Ovary (tissue), 9 donors: ENCODE results near the gene TTC7B. TPM values are rescaled to one million over a fixed set of nuclear protein-coding genes. Genes with fewer than 3 reads are reported as not detected.

Source experiments
- DNase-seq, 5 donors: peaks; one replicate each; pipeline ENCODE4 v3.0.0-alpha.2; 2019 to 2020
- H3K27ac ChIP-seq, 2 donors: fragments of 200-600 bp; one replicate each; pipeline versions ENCODE4 v1.5.1 to v1.8.0; 2019 to 2022
- H3K27me3 ChIP-seq: fragments of 200-600 bp; one replicate; pipeline ENCODE4 v1.8.0; 2022
- H3K36me3 ChIP-seq: fragments of 200-600 bp; sonication (generic); one replicate; pipeline ENCODE4 v1.5.1; 2019
- H3K4me1 ChIP-seq: one replicate; pipeline ENCODE4 v1.8.1; 2013; ENCODE audit warnings: mild to moderate bottlenecking, moderate library complexity; ENCODE audit not compliant: insufficient read depth
- H3K4me3 ChIP-seq: fragments of 200-600 bp; sonication (generic); one replicate; pipeline ENCODE4 v1.5.1; 2017
- H3K9me3 ChIP-seq, 2 donors: fragments of 200-600 bp in 1 of 2; sonication (generic) in 1 of 2; one replicate each; pipeline versions ENCODE4 v1.5.1 to v1.8.1; 2013 to 2019; ENCODE audit warnings: mild to moderate bottlenecking in 1 of 2, moderate library complexity in 1 of 2
- EP300 ChIP-seq: sonication (generic); formaldehyde crosslinking; IDR thresholded peaks from one replicate; pipeline ENCODE4 v1.6.1; 2017; ENCODE audit warnings: antibody characterized with exemption
- POLR2A ChIP-seq: fragments of 450-650 bp; IDR thresholded peaks from one replicate; pipeline ENCODE4 v1.6.1; 2017; ENCODE audit warnings: antibody characterized with exemption, mild to moderate bottlenecking, moderate library complexity
- WGBS, 3 donors: extraction: QIAGEN DNeasy Blood & Tissue Kit in 1 of 3; methylation state at CpG; one replicate each; pipeline versions ENCODE4 v1.1.5 to v1.1.7; 2013 to 2017; 5-methylcytosine and 5-hydroxymethylcytosine counted together
- intact Hi-C, 4 donors: fragments of 100-400 bp; cut with DNase I; formaldehyde crosslinking; loops; one replicate each; pipeline versions ENCODE4 v1.11.0 to v1.15.1; 2022 to 2023
- polyA plus RNA-seq, 2 donors: library from polyadenylated mRNA; stranded (reverse); fragments of 200-250 nt in 1 of 2; fragments of 350-450 nt in 1 of 2; fragmentation: Illumina TruSeq in 1 of 2; extraction: RNeasy Lipid Tissue Mini Kit (QIAGEN cat#74804) in 1 of 2; gene quantifications; one replicate each; pipeline ENCODE4 v1.2.3, GENCODE V29; 2013 to 2014
- total RNA-seq, 7 donors: library from RNA; depleted of rRNA in 2 of 7; stranded (reverse); fragments of >200 nt in 2 of 7; fragmentation: NEBNext Ultra II Directional in 3 of 7; extraction: Animal tissue kit (Norgen Biotek cat#: 25700) in 3 of 7; gene quantifications; one replicate each; pipeline versions ENCODE4 v1.1.0 to v1.2.4, GENCODE V29; 2016 to 2023
- TF ChIP-seq, protein P1 (sequence below), 3 donors: fragments of 450-650 bp in 2 of 3; fragments of 200-600 bp in 1 of 3; IDR thresholded peaks; one replicate each; pipeline versions ENCODE4 v1.5.1 to v1.8.0; 2016 to 2022; ENCODE audit warnings: antibody characterized with exemption in 3 of 3, mild to moderate bottlenecking in 1 of 3
- donor health status: DM: no; HTN: no; CAD: no; lungs with moderate emphysema.
- donor health status: DM: no; HTN: no; CAD: no.
- donor health status: Bipolar disorder and iron deficiency.
- donor health status: DM: yes; HTN: yes; CAD: no.
- donor health status: DM: no; HTN: no; CAD: no.
- donor health status: DM: yes; HTN: yes; CAD: no.

TTC7B gene
- total and polyA plus RNA-seq, 9 donors, result 18.2 to 39.5 (median 34.2) TPM

DNA sequence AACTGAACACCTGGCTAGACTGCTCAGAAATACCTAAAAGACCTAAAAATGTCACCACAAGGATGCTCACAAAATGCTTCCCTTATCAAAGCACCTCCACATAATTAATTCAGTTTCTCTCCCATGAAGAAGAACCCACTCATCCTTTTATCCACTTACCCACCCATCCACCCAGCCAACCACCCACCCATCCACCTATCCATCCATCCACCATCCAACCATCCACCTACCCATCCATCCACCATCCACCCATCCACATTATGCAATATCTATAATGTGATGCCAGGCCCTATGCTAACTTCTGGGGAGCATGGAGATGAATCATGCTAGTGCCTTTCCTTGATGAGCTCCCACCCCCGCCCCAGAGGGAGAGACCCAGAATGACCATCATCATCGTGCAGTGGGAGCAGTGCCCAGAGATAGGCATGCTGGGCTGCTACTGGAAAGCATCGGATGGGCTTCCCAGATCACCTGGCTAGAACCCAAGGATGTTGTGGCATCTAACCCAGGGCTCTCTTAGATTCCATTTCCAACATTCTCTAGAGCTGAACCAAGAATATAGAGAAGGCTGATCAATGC lies 166.6 kb downstream of the TTC7B start:
- no peak for DNase-seq
- intact Hi-C loops, result no loop called here
- Histone ChIP-seq H3K9me3 (no peaks in the 10 kb centered on the region), H3K27ac (no peak overlapping the region), H3K4me1 (peaks cover 13% of the 10 kb centered on the region), H3K27me3 (no peaks in the 10 kb centered on the region), H3K36me3 (no peaks in the 10 kb centered on the region), H3K4me3 (no peak overlapping the region)
- TF ChIP-seq, protein P1, sequence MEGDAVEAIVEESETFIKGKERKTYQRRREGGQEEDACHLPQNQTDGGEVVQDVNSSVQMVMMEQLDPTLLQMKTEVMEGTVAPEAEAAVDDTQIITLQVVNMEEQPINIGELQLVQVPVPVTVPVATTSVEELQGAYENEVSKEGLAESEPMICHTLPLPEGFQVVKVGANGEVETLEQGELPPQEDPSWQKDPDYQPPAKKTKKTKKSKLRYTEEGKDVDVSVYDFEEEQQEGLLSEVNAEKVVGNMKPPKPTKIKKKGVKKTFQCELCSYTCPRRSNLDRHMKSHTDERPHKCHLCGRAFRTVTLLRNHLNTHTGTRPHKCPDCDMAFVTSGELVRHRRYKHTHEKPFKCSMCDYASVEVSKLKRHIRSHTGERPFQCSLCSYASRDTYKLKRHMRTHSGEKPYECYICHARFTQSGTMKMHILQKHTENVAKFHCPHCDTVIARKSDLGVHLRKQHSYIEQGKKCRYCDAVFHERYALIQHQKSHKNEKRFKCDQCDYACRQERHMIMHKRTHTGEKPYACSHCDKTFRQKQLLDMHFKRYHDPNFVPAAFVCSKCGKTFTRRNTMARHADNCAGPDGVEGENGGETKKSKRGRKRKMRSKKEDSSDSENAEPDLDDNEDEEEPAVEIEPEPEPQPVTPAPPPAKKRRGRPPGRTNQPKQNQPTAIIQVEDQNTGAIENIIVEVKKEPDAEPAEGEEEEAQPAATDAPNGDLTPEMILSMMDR (IDR thresholded peaks at IDR 0.05), result no peak
- no peak for TF ChIP-seq EP300
- TF ChIP-seq POLR2A, result no peak
- 82 to 92% (median 85%) methylated on average over 3 of the region's 3 CpGs for WGBS, 3 donors

DNA sequence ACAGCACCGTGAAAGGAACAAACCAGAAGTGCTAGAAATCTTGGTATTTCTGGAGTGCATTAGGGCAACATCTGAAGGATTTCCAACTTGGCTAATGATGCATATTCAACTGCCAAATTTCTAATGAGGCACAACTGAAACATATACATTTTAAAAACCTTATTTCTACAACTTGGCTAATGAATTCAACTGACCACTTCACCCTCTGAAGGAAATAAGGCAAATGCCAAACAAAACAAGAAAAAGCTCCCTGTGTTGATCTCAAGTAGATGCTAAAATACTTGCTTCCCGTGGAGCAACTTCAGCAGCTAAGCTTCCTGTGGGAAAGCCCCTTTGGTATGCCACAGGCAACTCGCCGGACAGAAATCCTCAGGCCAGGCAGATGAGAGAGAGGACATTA lies 167.1 kb downstream of the TTC7B start:
- H3K27me3 ChIP-seq, result no peaks in the 10 kb centered on the region
- no peaks in the 10 kb centered on the region for H3K9me3 ChIP-seq
- WGBS, 3 donors, result 38 to 46% (median 40%) methylated on average over 4 of the region's 4 CpGs
- no peak overlapping the region for H3K4me3 ChIP-seq
- no peaks in the 10 kb centered on the region for H3K36me3 ChIP-seq
- peaks cover 10% of the 10 kb centered on the region for H3K4me1 ChIP-seq
- DNase-seq, result no peak
- no peak for TF ChIP-seq POLR2A
- TF ChIP-seq, protein P1 (IDR thresholded peaks at IDR 0.05), result no peak
- no peak for TF ChIP-seq EP300
- intact Hi-C loops, result no loop called here
- H3K27ac ChIP-seq, result no peak overlapping the region

DNA sequence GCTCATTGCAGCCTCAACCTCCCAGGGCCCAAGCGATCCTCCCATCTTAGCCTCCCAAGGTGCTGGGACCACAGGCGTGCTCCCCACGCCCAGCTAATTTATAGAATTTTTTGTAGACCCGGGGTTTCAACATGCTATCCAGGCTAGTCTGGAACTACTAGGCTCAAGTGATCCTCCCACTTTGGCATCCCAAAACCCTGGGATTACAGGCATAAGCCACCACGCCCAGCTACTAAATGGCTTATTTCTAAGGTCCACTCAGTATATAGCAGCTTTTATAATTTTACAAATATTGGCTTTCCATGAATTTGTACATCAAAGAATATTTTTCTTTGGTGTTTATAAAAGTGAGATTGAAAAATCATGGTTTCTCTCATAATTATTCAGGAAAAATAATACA lies 167.8 kb downstream of the TTC7B start:
- peaks cover 9% of the 10 kb centered on the region for H3K4me1 ChIP-seq

DNA sequence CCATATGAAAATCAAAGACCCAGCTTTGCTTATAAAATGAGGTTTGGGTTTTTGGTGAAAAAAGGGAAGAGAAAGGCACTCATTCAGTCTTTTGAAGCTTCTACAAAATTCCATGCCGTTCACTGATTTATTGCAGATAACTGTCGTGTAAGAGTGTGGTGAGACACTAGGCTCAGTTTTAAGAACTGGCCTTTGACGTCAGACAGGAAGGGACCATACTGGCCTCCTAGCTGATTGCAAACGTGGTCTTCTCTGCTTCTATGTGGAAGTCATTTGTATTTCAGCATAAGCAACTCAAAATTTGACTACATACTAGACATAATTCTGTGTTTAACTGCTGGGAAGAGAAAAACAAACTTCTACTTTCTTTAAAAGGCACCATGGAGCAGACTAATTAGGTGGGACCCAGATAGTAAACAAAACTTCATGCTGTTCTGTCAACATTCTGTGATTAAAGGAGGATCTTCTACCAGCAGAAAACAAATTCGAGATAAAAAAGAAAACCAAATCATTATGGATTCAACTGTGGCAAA lies 168.7 kb downstream of the TTC7B start:
- intact Hi-C loops, result no loop called here
- Histone ChIP-seq H3K27me3 (no peaks in the 10 kb centered on the region), H3K36me3 (no peaks in the 10 kb centered on the region), H3K9me3 (no peaks in the 10 kb centered on the region), H3K4me3 (no peak overlapping the region), H3K4me1 (peaks cover 9% of the 10 kb centered on the region), H3K27ac (no peak overlapping the region)
- no peak for TF ChIP-seq POLR2A
- DNase-seq, result no peak
- 28 to 56% (median 45%) methylated on average over 5 of the region's 5 CpGs for WGBS, 3 donors

More for the DNA sequence above, 167.8 kb downstream of the TTC7B start:
- no peak for DNase-seq
- no peak for TF ChIP-seq EP300
- no peak for TF ChIP-seq POLR2A
- TF ChIP-seq, protein P1 (IDR thresholded peaks at IDR 0.05), result no peak
- intact Hi-C loops, result no loop called here
- no peak overlapping the region for H3K27ac ChIP-seq
- H3K27me3 ChIP-seq, result no peaks in the 10 kb centered on the region
- no peak overlapping the region for H3K4me3 ChIP-seq
- H3K9me3 ChIP-seq, result no peaks in the 10 kb centered on the region
- 96 to 97% (median 97%) methylated on average over 5 of the region's 5 CpGs for WGBS, 3 donors
- no peaks in the 10 kb centered on the region for H3K36me3 ChIP-seq

DNA sequence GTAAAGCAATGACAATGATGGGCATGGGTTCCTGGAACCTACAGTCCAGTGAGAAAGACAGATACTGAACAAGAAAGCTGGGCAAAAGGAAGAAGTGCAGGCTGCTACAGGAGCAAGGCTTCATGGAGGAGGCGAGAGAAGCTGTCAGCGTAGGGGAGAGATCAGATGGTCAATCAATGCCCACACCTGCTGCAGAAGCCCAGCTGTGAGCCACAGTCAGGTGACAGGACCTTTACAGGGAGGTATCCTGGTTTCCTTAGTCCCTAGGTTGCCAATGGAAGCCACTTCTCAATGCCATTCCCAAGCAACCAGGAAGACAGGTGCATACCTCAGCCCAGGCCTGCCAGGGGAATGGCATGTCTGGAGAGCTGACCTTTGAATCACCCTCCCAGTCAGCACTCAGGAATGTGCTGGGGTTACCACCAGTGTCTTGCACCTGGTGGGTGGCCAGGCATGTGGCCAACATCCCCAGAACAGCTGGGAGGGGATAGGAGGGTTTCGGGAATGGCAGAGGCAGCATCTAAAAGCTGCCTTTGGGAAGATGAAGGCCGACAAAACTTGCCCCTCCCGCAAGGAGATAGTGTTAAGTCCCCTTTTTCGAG lies 170.3 kb downstream of the TTC7B start:
- Histone ChIP-seq H3K4me3 (no peak overlapping the region), H3K27ac (no peak overlapping the region), H3K9me3 (no peaks in the 10 kb centered on the region), H3K4me1 (peaks cover 8% of the 10 kb centered on the region), H3K36me3 (no peaks in the 10 kb centered on the region), H3K27me3 (no peaks in the 10 kb centered on the region)
- no peak for DNase-seq
- no peak for TF ChIP-seq EP300
- TF ChIP-seq, protein P1 (IDR thresholded peaks at IDR 0.05), result no peak
- no peak for TF ChIP-seq POLR2A
- intact Hi-C loops, result no loop called here
- WGBS, 3 donors, result 92 to 93% (median 92%) methylated on average over 6 of the region's 6 CpGs
